ENCODE results near the gene CYRIA. TPM values are rescaled to one million over a fixed set of nuclear protein-coding genes. Genes with fewer than 3 reads are reported as not detected.

Gene CYRIA
- total RNA-seq, 2 donors from 2014 or later, result 4.4 to 5.3 TPM

GRCh38 chr2:16661936-16662839, 3.4 kb downstream of the CYRIA start:
- WGBS, 2 donors, result 65 to 72% methylated on average over 5 of the region's 5 CpGs
- DNase-seq (peak in 1 of 4 donors; percentile 25), ATAC-seq (no peak)
- H3K27ac ChIP-seq, result no peak overlapping the region
- H3K36me3 ChIP-seq (replicated peaks in 1 of 2; ENCODE audit: insufficient read depth in 1 of 2, low read depth in 2 of 2), result no peaks in the 10 kb centered on the region
- TF ChIP-seq CTCF (IDR thresholded peaks at IDR 0.05), result no peak
- TF ChIP-seq POLR2A (IDR thresholded peaks at IDR 0.05), result no peak
- no peaks in the 10 kb centered on the region for H3K27me3 ChIP-seq
- intact Hi-C loops (cut with DNase I), result no loop called here
- peaks cover 23% of the 10 kb centered on the region for H3K4me1 ChIP-seq
- no peak overlapping the region for H3K4me3 ChIP-seq
- no peaks in the 10 kb centered on the region for H3K9me3 ChIP-seq

GRCh38 chr2:16661526-16661925, 4.1 kb downstream of the CYRIA start:
- DNase-seq (no peak), ATAC-seq (no peak)
- H3K27ac ChIP-seq, result no peak overlapping the region
- H3K27me3 ChIP-seq, result no peaks in the 10 kb centered on the region
- no peaks in the 10 kb centered on the region for H3K36me3 ChIP-seq (replicated peaks in 1 of 2; ENCODE audit: insufficient read depth in 1 of 2, low read depth in 2 of 2)
- 49 to 53% methylated on average over 4 of the region's 4 CpGs for WGBS, 2 donors
- no peaks in the 10 kb centered on the region for H3K9me3 ChIP-seq
- H3K4me1 ChIP-seq, result peaks cover 23% of the 10 kb centered on the region
- intact Hi-C loops (cut with DNase I), result no loop called here
- H3K4me3 ChIP-seq, result no peak overlapping the region
- TF ChIP-seq CTCF (IDR thresholded peaks at IDR 0.05), result no peak
- TF ChIP-seq POLR2A (IDR thresholded peaks at IDR 0.05), result no peak

- Histone ChIP-seq H3K4me3 (no peak overlapping the region), H3K36me3 (replicated peaks in 1 of 2; ENCODE audit: insufficient read depth in 1 of 2, low read depth in 2 of 2) (no peaks in the 10 kb centered on the region), H3K4me1 (peaks cover 18% of the 10 kb centered on the region), H3K9me3 (no peaks in the 10 kb centered on the region), H3K27ac (no peak overlapping the region), H3K27me3 (no peaks in the 10 kb centered on the region)
- ATAC-seq (no peak), DNase-seq (no peak)
- no peak for TF ChIP-seq CTCF (IDR thresholded peaks at IDR 0.05)
- TF ChIP-seq POLR2A (IDR thresholded peaks at IDR 0.05), result no peak
- 53 to 59% methylated on average over 4 of the region's 4 CpGs for WGBS, 2 donors
- intact Hi-C loops (cut with DNase I), result no loop called here
Observed at GRCh38 chr2:16660556-16660955, 5.1 kb downstream of the CYRIA start.

- Histone ChIP-seq H3K27ac (no peak overlapping the region), H3K4me3 (no peak overlapping the region), H3K27me3 (no peaks in the 10 kb centered on the region), H3K36me3 (replicated peaks in 1 of 2; ENCODE audit: insufficient read depth in 1 of 2, low read depth in 2 of 2) (no peaks in the 10 kb centered on the region), H3K9me3 (no peaks in the 10 kb centered on the region), H3K4me1 (peaks cover 15% of the 10 kb centered on the region)
- intact Hi-C loops (cut with DNase I), result no loop called here
- WGBS, 2 donors, result 42 to 46% methylated on average over 5 of the region's 5 CpGs
- no peak for TF ChIP-seq CTCF (IDR thresholded peaks at IDR 0.05)
- TF ChIP-seq POLR2A (IDR thresholded peaks at IDR 0.05), result no peak
- no peak for ATAC-seq
- DNase-seq, result no peak
Observed at GRCh38 chr2:16660114-16660513, 5.5 kb downstream of the CYRIA start.

Data from body of pancreas (tissue), 4 donors.